Measurements from ENCODE around the gene NDST1.

DNA sequence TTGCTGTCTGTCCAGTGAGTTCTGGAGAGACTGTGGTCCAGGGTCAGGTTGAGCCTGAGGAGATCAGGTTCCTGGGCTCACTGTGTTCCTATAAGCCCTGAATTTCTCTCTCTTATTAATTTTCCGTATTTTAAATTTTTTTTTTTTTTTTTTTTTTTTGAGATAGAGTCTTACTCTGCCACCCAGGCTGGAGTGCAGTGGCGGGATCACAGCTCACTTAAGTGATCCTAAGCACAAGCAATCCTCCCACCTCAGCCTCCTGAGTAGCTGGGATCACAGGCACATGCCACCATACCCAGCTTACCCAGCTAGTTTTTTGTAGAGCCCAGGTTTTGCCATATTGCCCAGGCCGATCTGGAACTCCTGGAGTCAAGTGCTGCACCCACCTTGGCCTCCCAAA is 22.5 kb downstream of the NDST1 start:
- TF ChIP-seq, protein P1, sequence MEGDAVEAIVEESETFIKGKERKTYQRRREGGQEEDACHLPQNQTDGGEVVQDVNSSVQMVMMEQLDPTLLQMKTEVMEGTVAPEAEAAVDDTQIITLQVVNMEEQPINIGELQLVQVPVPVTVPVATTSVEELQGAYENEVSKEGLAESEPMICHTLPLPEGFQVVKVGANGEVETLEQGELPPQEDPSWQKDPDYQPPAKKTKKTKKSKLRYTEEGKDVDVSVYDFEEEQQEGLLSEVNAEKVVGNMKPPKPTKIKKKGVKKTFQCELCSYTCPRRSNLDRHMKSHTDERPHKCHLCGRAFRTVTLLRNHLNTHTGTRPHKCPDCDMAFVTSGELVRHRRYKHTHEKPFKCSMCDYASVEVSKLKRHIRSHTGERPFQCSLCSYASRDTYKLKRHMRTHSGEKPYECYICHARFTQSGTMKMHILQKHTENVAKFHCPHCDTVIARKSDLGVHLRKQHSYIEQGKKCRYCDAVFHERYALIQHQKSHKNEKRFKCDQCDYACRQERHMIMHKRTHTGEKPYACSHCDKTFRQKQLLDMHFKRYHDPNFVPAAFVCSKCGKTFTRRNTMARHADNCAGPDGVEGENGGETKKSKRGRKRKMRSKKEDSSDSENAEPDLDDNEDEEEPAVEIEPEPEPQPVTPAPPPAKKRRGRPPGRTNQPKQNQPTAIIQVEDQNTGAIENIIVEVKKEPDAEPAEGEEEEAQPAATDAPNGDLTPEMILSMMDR (IDR thresholded peaks at IDR 0.05; ENCODE audit: low read length): no peak
- no peak for TF ChIP-seq EZH2 (IDR thresholded peaks at IDR 0.05; ENCODE audit: borderline replicate concordance, low read length)
